A549 (cell line): ENCODE measurements around the gene ADAD1. TPM values are rescaled to one million over a fixed set of nuclear protein-coding genes. Genes with fewer than 3 reads are reported as not detected.

Experiments used
- ATAC-seq, 2 experiments: fragments of 200-7000 bp in 1 of 2; fragments of >200 bp in 1 of 2; cut with Nextera tagmentation in 1 of 2; cut with Tn5 transposase in 1 of 2; 3 replicates each; pipeline versions ENCODE4 v1.8.0 to v1.9.1; 2018 to 2020; ENCODE audit warnings: mild to moderate bottlenecking in 1 of 2, moderate library complexity in 1 of 2
- CTCF ChIA-PET: fragments of 300-600 bp; sonication (Branson Sonifier 250); formaldehyde crosslinking; extraction: SDS; loops from one replicate; lab custom pipeline; 2021; ENCODE audit warnings: antibody characterized with exemption, inconsistent platforms; lab: Yijun Ruan, JAX
- POLR2A ChIA-PET: fragments of 350-600 bp; formaldehyde crosslinking; extraction: SDS; loops from one replicate; lab custom pipeline; 2021; ENCODE audit warnings: antibody characterized with exemption, inconsistent platforms; lab: Yijun Ruan, JAX
- DNase-seq, 2 experiments: peaks; one replicate each; pipeline versions ENCODE4 v3.0.0 to v3.0.0-alpha.2; 2011 to 2016; ENCODE audit warnings: low read depth in 1 of 2, low spot score in 1 of 2
- FAIRE-seq: peaks from 2 replicates; lab custom pipeline; 2011; peaks lifted over from hg19 to GRCh38; lab: Jason Lieb, UNC
- H3K27ac ChIP-seq, 2 experiments: fragments of >200 bp; sonication (Bioruptor Twin); formaldehyde crosslinking; 3 replicates each; pipeline ENCODE4 v1.5.1; 2016 to 2017
- H3K4me1 ChIP-seq: fragments of >200 bp; sonication (Bioruptor Twin); formaldehyde crosslinking; 3 replicates; pipeline ENCODE4 v1.6.1; 2016
- H3K4me2 ChIP-seq: fragments of >200 bp; sonication (Bioruptor Twin); formaldehyde crosslinking; 3 replicates; pipeline ENCODE4 v1.6.1; 2016
- H3K4me3 ChIP-seq: fragments of >200 bp; sonication (Bioruptor Twin); formaldehyde crosslinking; 3 replicates; pipeline ENCODE4 v1.5.1; 2016
- H3K9me3 ChIP-seq: fragments of >200 bp; sonication (Bioruptor Twin); formaldehyde crosslinking; 3 replicates; pipeline ENCODE4 v1.6.1; 2016
- CBX2 ChIP-seq: fragments of 200-600 bp; sonication (generic); IDR thresholded peaks from 2 replicates; pipeline ENCODE4 v1.6.1; 2016; ENCODE audit warnings: low read depth, mild to moderate bottlenecking, borderline replicate concordance
- CEBPB ChIP-seq, 2 experiments: fragments of >200 bp in 1 of 2; sonication (Bioruptor Twin) in 1 of 2; formaldehyde crosslinking in 1 of 2; IDR thresholded peaks; 2 replicates each; pipeline ENCODE4 v1.6.1; 2012 to 2016
- CHD4 ChIP-seq: fragments of 200-600 bp; sonication (generic); IDR thresholded peaks from 2 replicates; pipeline ENCODE4 v1.6.1; 2016; ENCODE audit warnings: antibody characterized with exemption, mild to moderate bottlenecking, borderline replicate concordance
- EHMT2 ChIP-seq: fragments of 200-600 bp; sonication (generic); IDR thresholded peaks from 2 replicates; pipeline ENCODE4 v1.6.1; 2016; ENCODE audit warnings: antibody characterized with exemption, low read depth, mild to moderate bottlenecking, moderate library complexity
- ESRRA ChIP-seq: fragments of 150-350 bp; IDR thresholded peaks from 2 replicates; pipeline ENCODE4 v1.6.1; 2014; ENCODE audit warnings: mild to moderate bottlenecking, low read length, borderline replicate concordance
- GATA3 ChIP-seq: IDR thresholded peaks from 2 replicates; pipeline ENCODE4 v1.6.1; 2012; ENCODE audit warnings: borderline replicate concordance
- HEYL ChIP-seq: fragments of 250-450 bp; sonication (Bioruptor Pico); IDR thresholded peaks from 2 replicates; pipeline ENCODE4 v1.8.0; 2021; ENCODE audit warnings: mild to moderate bottlenecking, moderate library complexity
- HOXB5 ChIP-seq: fragments of 250-450 bp; sonication (Bioruptor Pico); IDR thresholded peaks from 2 replicates; pipeline ENCODE4 v1.5.0; 2020; ENCODE audit warnings: mild to moderate bottlenecking, moderate library complexity
- KDM5A ChIP-seq: fragments of 200-600 bp; sonication (generic); IDR thresholded peaks from 2 replicates; pipeline ENCODE4 v1.6.1; 2016; ENCODE audit warnings: antibody characterized with exemption, mild to moderate bottlenecking
- MAFK ChIP-seq: fragments of 450-650 bp; IDR thresholded peaks from 2 replicates; pipeline ENCODE4 v1.6.1; 2014; ENCODE audit not compliant: partially characterized antibody
- NPAS2 ChIP-seq: fragments of 250-450 bp; sonication (Bioruptor Pico); IDR thresholded peaks from 2 replicates; pipeline ENCODE4 v1.8.0; 2022; ENCODE audit warnings: mild to moderate bottlenecking, moderate library complexity, borderline replicate concordance
- PHF8 ChIP-seq: fragments of 200-600 bp; sonication (generic); IDR thresholded peaks from 2 replicates; pipeline ENCODE4 v1.6.1; 2016; ENCODE audit warnings: low read depth, mild to moderate bottlenecking, antibody characterized with exemption, moderate library complexity, borderline replicate concordance
- RFX5 ChIP-seq: fragments of 450-650 bp; IDR thresholded peaks from 2 replicates; pipeline ENCODE4 v1.7.1; 2014; ENCODE audit warnings: antibody characterized with exemption, mild to moderate bottlenecking, moderate library complexity
- SMC3 ChIP-seq: fragments of >200 bp; sonication (Bioruptor Twin); formaldehyde crosslinking; IDR thresholded peaks from 3 replicates; pipeline ENCODE4 v1.6.1; 2018; ENCODE audit warnings: inconsistent platforms
- SREBF2 ChIP-seq: fragments of 450-650 bp; IDR thresholded peaks from 2 replicates; pipeline ENCODE4 v1.6.1; 2014; ENCODE audit warnings: mild to moderate bottlenecking, moderate library complexity
- ZC3H11A ChIP-seq: fragments of 450-650 bp; IDR thresholded peaks from 2 replicates; pipeline ENCODE4 v1.6.1; 2014; ENCODE audit warnings: antibody characterized with exemption, mild to moderate bottlenecking
- ZNF302 ChIP-seq: fragments of 250-450 bp; sonication (Bioruptor Pico); IDR thresholded peaks from 2 replicates; pipeline ENCODE4 v1.9.0; 2021; ENCODE audit warnings: inconsistent platforms, mild to moderate bottlenecking, moderate library complexity
- WGBS: methylation state at CpG from one replicate; pipeline ENCODE4 v1.1.6; 2017; ENCODE audit errors: missing lambda C conversion rate; 5-methylcytosine and 5-hydroxymethylcytosine counted together
- polyA plus RNA-seq, 4 experiments: library from polyadenylated mRNA; depleted of rRNA in 3 of 4; stranded (reverse); fragments of >200 nt; fragmentation: RNase III in 1 of 4; extraction: RNeasy Plus Mini Kit Qiagen cat#74134 plus additional on column Dnase treatment in 1 of 4; gene quantifications; 2 replicates in 3 of 4; 3 replicates in 1 of 4; pipeline ENCODE4 v1.2.3, GENCODE V29; 2011 to 2017
- TF ChIP-seq, protein P1 (sequence below): fragments of 250-450 bp; sonication (Bioruptor Pico); IDR thresholded peaks from 2 replicates; pipeline ENCODE4 v1.5.0; 2021; ENCODE audit warnings: mild to moderate bottlenecking, moderate library complexity, borderline replicate concordance
- TF ChIP-seq, protein P2 (sequence below): IDR thresholded peaks from 2 replicates; pipeline ENCODE4 v1.6.1; 2012
- TF ChIP-seq, protein P3 (sequence below): IDR thresholded peaks from 2 replicates; pipeline ENCODE4 v1.6.1; 2012
- TF ChIP-seq, protein P4 (sequence below): fragments of >200 bp; sonication (Bioruptor Twin); formaldehyde crosslinking; IDR thresholded peaks from 2 replicates; pipeline ENCODE4 v1.6.1; 2016
- TF ChIP-seq, protein P5 (sequence below): fragments of 250-450 bp; sonication (Bioruptor Pico); IDR thresholded peaks from 2 replicates; pipeline ENCODE4 v1.5.0; 2020; ENCODE audit warnings: low read depth, mild to moderate bottlenecking, moderate library complexity

Gene ADAD1
- polyA plus RNA-seq, 2 of the 4 experiments (the other 2 are of a cell fraction): not detected

DNA sequence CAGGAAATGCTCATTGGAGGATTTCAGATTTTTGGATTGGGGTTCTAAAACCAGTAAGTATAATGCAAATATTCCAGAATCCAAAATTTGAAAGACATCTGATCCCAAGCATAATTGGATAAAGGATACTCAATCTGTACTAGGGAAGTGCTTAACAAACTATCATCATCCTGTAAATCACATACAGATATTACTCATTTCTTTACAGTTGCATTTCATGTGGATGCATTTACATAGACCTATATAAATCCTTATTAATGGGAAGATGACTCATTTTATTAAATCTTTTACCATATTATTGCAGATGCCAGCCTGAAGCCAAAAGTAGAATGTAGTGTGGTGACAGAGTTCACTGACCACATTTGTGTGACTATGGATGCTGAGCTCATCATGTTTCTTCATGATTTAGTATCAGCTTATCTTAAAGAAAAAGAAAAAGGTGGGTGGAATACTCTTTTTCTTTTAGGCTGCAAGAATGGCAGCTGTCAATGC, 22.4 kb upstream of the ADAD1 start (continued):
- TF ChIP-seq, protein P1, sequence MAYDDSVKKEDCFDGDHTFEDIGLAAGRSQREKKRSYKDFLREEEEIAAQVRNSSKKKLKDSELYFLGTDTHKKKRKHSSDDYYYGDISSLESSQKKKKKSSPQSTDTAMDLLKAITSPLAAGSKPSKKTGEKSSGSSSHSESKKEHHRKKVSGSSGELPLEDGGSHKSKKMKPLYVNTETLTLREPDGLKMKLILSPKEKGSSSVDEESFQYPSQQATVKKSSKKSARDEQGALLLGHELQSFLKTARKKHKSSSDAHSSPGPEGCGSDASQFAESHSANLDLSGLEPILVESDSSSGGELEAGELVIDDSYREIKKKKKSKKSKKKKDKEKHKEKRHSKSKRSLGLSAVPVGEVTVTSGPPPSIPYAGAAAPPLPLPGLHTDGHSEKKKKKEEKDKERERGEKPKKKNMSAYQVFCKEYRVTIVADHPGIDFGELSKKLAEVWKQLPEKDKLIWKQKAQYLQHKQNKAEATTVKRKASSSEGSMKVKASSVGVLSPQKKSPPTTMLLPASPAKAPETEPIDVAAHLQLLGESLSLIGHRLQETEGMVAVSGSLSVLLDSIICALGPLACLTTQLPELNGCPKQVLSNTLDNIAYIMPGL: no peak
- TF ChIP-seq NPAS2: no peak
- TF ChIP-seq, protein P2, sequence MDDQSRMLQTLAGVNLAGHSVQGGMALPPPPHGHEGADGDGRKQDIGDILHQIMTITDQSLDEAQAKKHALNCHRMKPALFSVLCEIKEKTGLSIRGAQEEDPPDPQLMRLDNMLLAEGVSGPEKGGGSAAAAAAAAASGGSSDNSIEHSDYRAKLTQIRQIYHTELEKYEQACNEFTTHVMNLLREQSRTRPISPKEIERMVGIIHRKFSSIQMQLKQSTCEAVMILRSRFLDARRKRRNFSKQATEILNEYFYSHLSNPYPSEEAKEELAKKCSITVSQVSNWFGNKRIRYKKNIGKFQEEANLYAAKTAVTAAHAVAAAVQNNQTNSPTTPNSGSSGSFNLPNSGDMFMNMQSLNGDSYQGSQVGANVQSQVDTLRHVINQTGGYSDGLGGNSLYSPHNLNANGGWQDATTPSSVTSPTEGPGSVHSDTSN: no peak
- TF ChIP-seq RFX5: no peak
- TF ChIP-seq, protein P3, sequence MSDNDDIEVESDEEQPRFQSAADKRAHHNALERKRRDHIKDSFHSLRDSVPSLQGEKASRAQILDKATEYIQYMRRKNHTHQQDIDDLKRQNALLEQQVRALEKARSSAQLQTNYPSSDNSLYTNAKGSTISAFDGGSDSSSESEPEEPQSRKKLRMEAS: no peak
- no peak for TF ChIP-seq PHF8
- no peak for TF ChIP-seq KDM5A
- no peak for TF ChIP-seq HEYL (CRISPR knock-in tag)
- TF ChIP-seq CBX2: no peak
- TF ChIP-seq, protein P4, sequence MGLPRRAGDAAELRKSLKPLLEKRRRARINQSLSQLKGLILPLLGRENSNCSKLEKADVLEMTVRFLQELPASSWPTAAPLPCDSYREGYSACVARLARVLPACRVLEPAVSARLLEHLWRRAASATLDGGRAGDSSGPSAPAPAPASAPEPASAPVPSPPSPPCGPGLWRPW: no peak
- no peak for TF ChIP-seq ZC3H11A
- TF ChIP-seq SMC3: no peak

DNA sequence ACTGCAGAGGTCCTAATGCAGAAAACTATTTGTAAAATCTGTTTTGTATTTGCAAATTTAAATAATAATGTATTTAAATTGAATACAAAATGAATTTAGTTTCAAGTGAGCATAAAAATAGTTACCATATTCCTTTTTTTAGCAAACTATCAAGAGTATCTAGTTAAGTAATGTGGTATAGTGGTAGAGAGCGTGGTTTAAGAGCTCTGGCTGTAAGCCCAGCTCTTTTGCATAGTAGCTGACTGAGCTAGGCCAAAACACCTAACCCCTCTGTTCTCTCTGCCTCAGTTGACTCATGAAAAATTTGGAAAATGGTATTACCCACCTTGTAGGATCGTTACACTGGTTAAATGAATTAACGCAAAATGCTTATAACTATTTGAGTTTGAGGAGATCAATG, 18.1 kb upstream of the ADAD1 start:
- no peaks in the 10 kb centered on the region for H3K4me1 ChIP-seq
- TF ChIP-seq PHF8: no peak
- TF ChIP-seq ZNF302 (CRISPR knock-in tag): no peak
- no peak for TF ChIP-seq CEBPB (IDR thresholded peaks at IDR 0.05)
- TF ChIP-seq MAFK: no peak
- TF ChIP-seq, protein P4: no peak
- TF ChIP-seq, protein P5, sequence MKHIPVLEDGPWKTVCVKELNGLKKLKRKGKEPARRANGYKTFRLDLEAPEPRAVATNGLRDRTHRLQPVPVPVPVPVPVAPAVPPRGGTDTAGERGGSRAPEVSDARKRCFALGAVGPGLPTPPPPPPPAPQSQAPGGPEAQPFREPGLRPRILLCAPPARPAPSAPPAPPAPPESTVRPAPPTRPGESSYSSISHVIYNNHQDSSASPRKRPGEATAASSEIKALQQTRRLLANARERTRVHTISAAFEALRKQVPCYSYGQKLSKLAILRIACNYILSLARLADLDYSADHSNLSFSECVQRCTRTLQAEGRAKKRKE (CRISPR knock-in tag): no peak
- TF ChIP-seq, protein P3: no peak
- no peak for TF ChIP-seq HOXB5 (CRISPR knock-in tag)
- no peak for TF ChIP-seq CHD4
- TF ChIP-seq ESRRA: no peak
- no peak for TF ChIP-seq ZC3H11A
- no peak for TF ChIP-seq KDM5A
- TF ChIP-seq SREBF2: no peak
- TF ChIP-seq EHMT2: no peak
- no peak for TF ChIP-seq GATA3
- TF ChIP-seq, all 56 proteins: peak for 0
- Histone ChIP-seq H3K4me2 (no peak overlapping the region), H3K4me3 (no peak overlapping the region), H3K27ac (no peak overlapping the region), H3K9me3 (no peaks in the 10 kb centered on the region)
- ChIA-PET CTCF (no interaction called here), POLR2A (no interaction called here)
- no peak for DNase-seq
- WGBS: 92% methylated on average over 3 of the region's 3 CpGs
- no peak for ATAC-seq
- no peak for FAIRE-seq
